ENCODE data around the gene IRAG1. TPM values are rescaled to one million over a fixed set of nuclear protein-coding genes. Genes with fewer than 3 reads are reported as not detected.

IRAG1 gene
- total RNA-seq, 1 donor from 2014 or later, result 5.2 TPM

GRCh38 chr11:10709299-10710086 is 15.9 kb upstream of the IRAG1 start:
- no peak overlapping the region for H3K9ac ChIP-seq
- H3K27me3 ChIP-seq, result no peaks in the 10 kb centered on the region
- H4K20me1 ChIP-seq (ENCODE audit: low read depth), result no peaks in the 10 kb centered on the region
- Mint-ChIP-seq H3K36me3 (no peaks in the 10 kb centered on the region), H3K4me3 (no peak overlapping the region), H3K4me1 (no peaks in the 10 kb centered on the region), H3K9me3 (no peaks in the 10 kb centered on the region), H3K27ac (no peak overlapping the region), H3K27me3 (ENCODE audit: insufficient read depth, low read depth) (peaks cover 3% of the 10 kb centered on the region)
- H3K27ac ChIP-seq, result no peak overlapping the region
- no peaks in the 10 kb centered on the region for H3K4me1 ChIP-seq
- no peak overlapping the region for H2AFZ ChIP-seq (replicated peaks)
- H3K4me2 ChIP-seq, result no peak overlapping the region
- no peaks in the 10 kb centered on the region for H3F3A ChIP-seq (ENCODE audit: low read depth)
- H3K4me3 ChIP-seq, result no peak overlapping the region
- H3K9me3 ChIP-seq (ENCODE audit: low read depth), result no peaks in the 10 kb centered on the region
- no peak for TF ChIP-seq EZH2phosphoT487 (IDR thresholded peaks at IDR 0.05)
- TF ChIP-seq CTCF (IDR thresholded peaks at IDR 0.05), result no peak
- TF ChIP-seq EZH2 (IDR thresholded peaks at IDR 0.05), result no peak
- DNase-seq (ENCODE audit: low spot score), result no peak
- no peaks in the 10 kb centered on the region for H3K36me3 ChIP-seq
- no peaks in the 10 kb centered on the region for H3K79me2 ChIP-seq (ENCODE audit: low read depth)

- Histone ChIP-seq H3K9me3 (ENCODE audit: low read depth) (no peaks in the 10 kb centered on the region), H3K27ac (no peak overlapping the region), H2AFZ (replicated peaks) (no peak overlapping the region), H3K4me1 (no peaks in the 10 kb centered on the region), H3F3A (ENCODE audit: low read depth) (no peaks in the 10 kb centered on the region), H3K4me2 (no peak overlapping the region), H3K27me3 (no peaks in the 10 kb centered on the region), H3K9ac (no peak overlapping the region), H3K79me2 (ENCODE audit: low read depth) (no peaks in the 10 kb centered on the region), H3K4me3 (no peak overlapping the region), H4K20me1 (ENCODE audit: low read depth) (no peaks in the 10 kb centered on the region), H3K36me3 (no peaks in the 10 kb centered on the region)
- peaks cover 2% of the 10 kb centered on the region for H3K27me3 Mint-ChIP-seq (ENCODE audit: insufficient read depth, low read depth)
- H3K36me3 Mint-ChIP-seq, result no peaks in the 10 kb centered on the region
- no peaks in the 10 kb centered on the region for H3K9me3 Mint-ChIP-seq
- TF ChIP-seq EZH2 (IDR thresholded peaks at IDR 0.05) (no peak), CTCF (IDR thresholded peaks at IDR 0.05) (no peak), EZH2phosphoT487 (IDR thresholded peaks at IDR 0.05) (no peak)
- DNase-seq (ENCODE audit: low spot score), result no peak
- H3K27ac Mint-ChIP-seq, result no peak overlapping the region
- H3K4me1 Mint-ChIP-seq, result peaks cover 4% of the 10 kb centered on the region
- H3K4me3 Mint-ChIP-seq, result no peak overlapping the region
Observed at GRCh38 chr11:10708131-10708530, 14.6 kb upstream of the IRAG1 start.

- H3K36me3 Mint-ChIP-seq, result peaks cover 9% of the 10 kb centered on the region
- H3K27me3 Mint-ChIP-seq (ENCODE audit: insufficient read depth, low read depth), result peaks cover 3% of the 10 kb centered on the region
- peaks cover 12% of the 10 kb centered on the region for H3K9me3 Mint-ChIP-seq
- no peak overlapping the region for H3K4me3 ChIP-seq
- H3K4me3 Mint-ChIP-seq, result no peak overlapping the region
- H3K79me2 ChIP-seq (ENCODE audit: low read depth), result no peaks in the 10 kb centered on the region
- H3K4me1 ChIP-seq, result no peaks in the 10 kb centered on the region
- H3K4me1 Mint-ChIP-seq, result peaks cover 5% of the 10 kb centered on the region
- H4K20me1 ChIP-seq (ENCODE audit: low read depth), result no peaks in the 10 kb centered on the region
- H3K4me2 ChIP-seq, result no peak overlapping the region
- H3K27ac Mint-ChIP-seq, result no peak overlapping the region
- no peaks in the 10 kb centered on the region for H3K9me3 ChIP-seq (ENCODE audit: low read depth)
- H3K27ac ChIP-seq, result no peak overlapping the region
- H3K36me3 ChIP-seq, result no peaks in the 10 kb centered on the region
- TF ChIP-seq CTCF (IDR thresholded peaks at IDR 0.05), result no peak
- no peak for TF ChIP-seq EZH2 (IDR thresholded peaks at IDR 0.05)
- no peak for TF ChIP-seq EZH2phosphoT487 (IDR thresholded peaks at IDR 0.05)
- H2AFZ ChIP-seq (replicated peaks), result no peak overlapping the region
- H3K27me3 ChIP-seq, result no peaks in the 10 kb centered on the region
- no peak overlapping the region for H3K9ac ChIP-seq
- DNase-seq (ENCODE audit: low spot score), result no peak
- no peaks in the 10 kb centered on the region for H3F3A ChIP-seq (ENCODE audit: low read depth)
Observed at GRCh38 chr11:10701982-10702381, 8.4 kb upstream of the IRAG1 start.
